Chondrocyte (in vitro differentiated cells): ENCODE results near the gene RIPOR2. TPM values are rescaled to one million over a fixed set of nuclear protein-coding genes. Genes with fewer than 3 reads are reported as not detected.

Experiments used
- DNase-seq: peaks from one replicate; pipeline ENCODE4 v3.0.0; 2021; ENCODE audit warnings: mixed read lengths, low spot score
- H3K27ac Mint-ChIP-seq: one replicate; pipeline ENCODE4 v1.8.0; 2021; ENCODE audit warnings: mild to moderate bottlenecking, moderate library complexity, mixed read lengths; ENCODE audit not compliant: unreplicated experiment
- H3K27me3 Mint-ChIP-seq: 2 replicates; pipeline ENCODE4 v1.8.0; 2021; ENCODE audit warnings: low read depth, mixed read lengths
- H3K36me3 Mint-ChIP-seq: 2 replicates; pipeline ENCODE4 v1.8.0; 2021; ENCODE audit warnings: low read depth, mixed read lengths
- H3K4me1 Mint-ChIP-seq: 2 replicates; pipeline ENCODE4 v1.8.0; 2021; ENCODE audit warnings: low read depth, mild to moderate bottlenecking, mixed read lengths
- H3K4me3 Mint-ChIP-seq: one replicate; pipeline ENCODE4 v1.8.0; 2021; ENCODE audit warnings: mild to moderate bottlenecking, moderate library complexity, mixed read lengths; ENCODE audit not compliant: unreplicated experiment
- H3K9me3 Mint-ChIP-seq: 2 replicates; pipeline ENCODE4 v1.8.0; 2021; ENCODE audit warnings: low read depth, mixed read lengths
- total RNA-seq: library from RNA; stranded (reverse); gene quantifications from 3 replicates; pipeline ENCODE4 v1.2.1, GENCODE V29; 2021
- TF ChIP-seq, protein P1 (sequence below): fragments of 200-600 bp; sonication (generic); IDR thresholded peaks from 2 replicates; pipeline ENCODE4 v1.5.0; 2021; ENCODE audit warnings: antibody characterized with exemption, mild to moderate bottlenecking, moderate library complexity

Gene RIPOR2
- total RNA-seq, 1 donor from 2014 or later: 0.62 TPM

GRCh38 chr6:24887545-24888140 lies 48.1 kb downstream of the RIPOR2 start:
- H3K27ac Mint-ChIP-seq: no peak overlapping the region
- no peaks in the 10 kb centered on the region for H3K9me3 Mint-ChIP-seq
- TF ChIP-seq, protein P1, sequence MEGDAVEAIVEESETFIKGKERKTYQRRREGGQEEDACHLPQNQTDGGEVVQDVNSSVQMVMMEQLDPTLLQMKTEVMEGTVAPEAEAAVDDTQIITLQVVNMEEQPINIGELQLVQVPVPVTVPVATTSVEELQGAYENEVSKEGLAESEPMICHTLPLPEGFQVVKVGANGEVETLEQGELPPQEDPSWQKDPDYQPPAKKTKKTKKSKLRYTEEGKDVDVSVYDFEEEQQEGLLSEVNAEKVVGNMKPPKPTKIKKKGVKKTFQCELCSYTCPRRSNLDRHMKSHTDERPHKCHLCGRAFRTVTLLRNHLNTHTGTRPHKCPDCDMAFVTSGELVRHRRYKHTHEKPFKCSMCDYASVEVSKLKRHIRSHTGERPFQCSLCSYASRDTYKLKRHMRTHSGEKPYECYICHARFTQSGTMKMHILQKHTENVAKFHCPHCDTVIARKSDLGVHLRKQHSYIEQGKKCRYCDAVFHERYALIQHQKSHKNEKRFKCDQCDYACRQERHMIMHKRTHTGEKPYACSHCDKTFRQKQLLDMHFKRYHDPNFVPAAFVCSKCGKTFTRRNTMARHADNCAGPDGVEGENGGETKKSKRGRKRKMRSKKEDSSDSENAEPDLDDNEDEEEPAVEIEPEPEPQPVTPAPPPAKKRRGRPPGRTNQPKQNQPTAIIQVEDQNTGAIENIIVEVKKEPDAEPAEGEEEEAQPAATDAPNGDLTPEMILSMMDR: no peak
- H3K36me3 Mint-ChIP-seq: no peaks in the 10 kb centered on the region
- H3K4me3 Mint-ChIP-seq: no peak overlapping the region
- peaks cover 16% of the 10 kb centered on the region for H3K4me1 Mint-ChIP-seq
- no peak for DNase-seq
- H3K27me3 Mint-ChIP-seq: no peaks in the 10 kb centered on the region

DNA sequence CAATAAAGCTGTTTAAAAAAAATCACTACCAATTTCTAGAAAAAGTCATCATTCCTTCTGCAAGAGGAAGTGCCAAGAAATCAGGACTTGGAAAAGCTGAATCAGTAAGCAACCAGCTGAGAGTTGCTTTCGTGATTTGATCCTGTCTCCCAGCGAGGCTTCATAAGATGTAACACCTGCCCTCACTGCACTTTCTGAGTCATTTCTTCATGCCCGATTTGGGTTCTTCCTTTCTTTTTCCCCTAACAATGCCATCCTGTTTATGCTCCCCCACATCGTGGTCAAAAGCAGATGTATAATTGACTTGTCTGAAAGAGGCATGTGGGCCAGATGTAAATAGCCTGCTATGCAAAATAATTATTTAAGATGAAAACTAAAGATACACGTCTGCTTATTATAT lies 52.1 kb downstream of the RIPOR2 start:
- peaks cover 23% of the 10 kb centered on the region for H3K4me1 Mint-ChIP-seq
- no peaks in the 10 kb centered on the region for H3K36me3 Mint-ChIP-seq
- peak overlapping the region; percentile 24 for H3K4me3 Mint-ChIP-seq
- H3K27me3 Mint-ChIP-seq: no peaks in the 10 kb centered on the region
- TF ChIP-seq, protein P1: no peak
- no peak for DNase-seq
- H3K9me3 Mint-ChIP-seq: no peaks in the 10 kb centered on the region
- H3K27ac Mint-ChIP-seq: no peak overlapping the region

- TF ChIP-seq, protein P1: no peak
- H3K4me3 Mint-ChIP-seq: no peak overlapping the region
- no peaks in the 10 kb centered on the region for H3K36me3 Mint-ChIP-seq
- no peak for DNase-seq
- H3K27me3 Mint-ChIP-seq: no peaks in the 10 kb centered on the region
- no peaks in the 10 kb centered on the region for H3K9me3 Mint-ChIP-seq
- H3K4me1 Mint-ChIP-seq: peaks cover 23% of the 10 kb centered on the region
- H3K27ac Mint-ChIP-seq: no peak overlapping the region
Observed at GRCh38 chr6:24882835-24883555, 52.8 kb downstream of the RIPOR2 start.

- TF ChIP-seq, protein P1: peak; percentile 28
- no peak for DNase-seq
- no peak overlapping the region for H3K27ac Mint-ChIP-seq
- H3K27me3 Mint-ChIP-seq: no peaks in the 10 kb centered on the region
- no peak overlapping the region for H3K4me3 Mint-ChIP-seq
- peaks cover 18% of the 10 kb centered on the region for H3K4me1 Mint-ChIP-seq
- H3K9me3 Mint-ChIP-seq: no peaks in the 10 kb centered on the region
- H3K36me3 Mint-ChIP-seq: no peaks in the 10 kb centered on the region
Observed at GRCh38 chr6:24882295-24882694, 53.5 kb downstream of the RIPOR2 start.

DNA sequence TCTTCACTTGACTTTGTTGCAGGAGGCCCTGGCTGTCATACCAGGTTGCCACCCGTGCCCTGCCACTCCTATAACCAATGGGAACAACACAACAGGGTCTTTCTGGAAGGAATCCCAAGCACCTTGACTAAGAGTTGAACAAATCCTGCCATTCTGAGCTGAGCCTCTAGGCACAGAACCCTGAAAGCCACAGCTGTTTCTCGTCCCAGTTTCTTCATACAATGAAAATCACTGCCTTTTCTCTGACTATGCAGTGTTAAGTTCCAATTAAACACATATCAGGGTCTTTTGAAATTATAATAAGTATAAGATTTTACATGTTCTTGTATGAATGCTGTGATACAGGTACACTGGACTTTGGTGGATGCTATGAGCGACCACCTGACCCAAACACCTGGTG lies 54.4 kb downstream of the RIPOR2 start:
- peaks cover 18% of the 10 kb centered on the region for H3K4me1 Mint-ChIP-seq
- H3K36me3 Mint-ChIP-seq: no peaks in the 10 kb centered on the region
- H3K9me3 Mint-ChIP-seq: no peaks in the 10 kb centered on the region
- TF ChIP-seq, protein P1: no peak
- DNase-seq: no peak
- no peaks in the 10 kb centered on the region for H3K27me3 Mint-ChIP-seq
- H3K27ac Mint-ChIP-seq: no peak overlapping the region
- no peak overlapping the region for H3K4me3 Mint-ChIP-seq
